ENCODE measurements around the gene RILPL1.
A peak's percentile ranks its signal among the peaks of the same experiment; 100 is the strongest.
"Not testable (repeated sequence)": the region's sequence is repeated elsewhere in the genome, so short reads cannot be mapped to it uniquely, and the experiment has no call there.

RILPL1 gene

GRCh38 chr12:123457980-123458779 is 75.3 kb downstream of the RILPL1 start, which contains the start of gene SNRNP35:
Gene SNRNP35, plus strand, starts transcription at chr12:123458139. Its CDS starts 7,402 bp downstream, at chr12:123465541.
- DNase-seq, result peak; percentile 71

DNA sequence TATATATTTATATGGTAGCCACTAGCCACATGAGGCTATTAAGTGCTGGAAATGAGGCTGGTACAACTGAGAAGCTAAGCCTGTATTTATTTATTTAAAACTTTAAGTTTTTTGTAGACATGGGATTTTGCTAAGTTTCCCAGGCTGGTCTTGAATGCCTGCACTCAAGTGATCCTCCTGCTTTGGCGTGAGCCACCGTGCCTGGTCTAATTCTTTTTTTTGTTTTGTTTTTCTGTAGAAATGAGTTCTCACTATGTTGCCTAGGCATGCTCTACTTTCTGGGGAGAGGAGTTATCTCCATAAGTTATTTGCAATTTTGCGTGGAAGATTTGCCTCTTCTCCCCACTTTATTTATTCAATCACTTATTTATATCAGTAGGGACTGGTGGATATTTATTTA is 80.4 kb downstream of the RILPL1 start:
- DNase-seq, result no peak

DNA sequence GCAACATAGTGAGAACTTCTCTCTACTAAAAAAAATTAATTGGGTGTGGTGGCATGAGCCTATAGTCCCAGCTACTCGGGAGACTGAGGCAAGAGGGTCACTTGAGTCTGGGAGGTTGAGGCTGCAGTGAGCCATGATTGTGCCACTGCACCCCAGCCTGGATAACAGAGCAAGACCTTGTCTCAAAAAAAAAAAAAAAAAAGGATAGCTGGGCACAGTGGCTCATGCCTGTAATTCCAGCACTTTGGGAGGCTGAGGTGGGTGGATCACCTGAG is 81.3 kb downstream of the RILPL1 start:
- DNase-seq, result not testable (repeated sequence)

DNA sequence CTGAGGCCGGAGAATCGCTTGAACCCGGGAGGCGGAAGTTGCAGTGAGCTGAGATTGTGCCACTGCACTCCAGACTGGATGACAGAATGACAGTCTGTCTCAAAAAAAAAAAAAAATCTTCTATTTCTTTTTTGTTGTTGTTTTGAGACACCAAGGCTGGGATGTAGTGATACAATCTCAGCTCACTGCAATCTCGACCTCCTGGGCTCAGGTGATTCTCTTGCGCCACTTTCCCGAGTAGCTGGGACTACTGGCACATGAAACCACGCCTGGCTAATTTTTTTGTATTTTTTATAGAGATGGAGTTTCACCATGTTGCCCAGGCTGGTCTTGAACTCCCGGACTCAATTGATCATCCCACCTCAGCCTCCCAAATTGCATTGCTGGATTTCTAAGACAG is 82.9 kb downstream of the RILPL1 start:
- no peak for DNase-seq

DNA sequence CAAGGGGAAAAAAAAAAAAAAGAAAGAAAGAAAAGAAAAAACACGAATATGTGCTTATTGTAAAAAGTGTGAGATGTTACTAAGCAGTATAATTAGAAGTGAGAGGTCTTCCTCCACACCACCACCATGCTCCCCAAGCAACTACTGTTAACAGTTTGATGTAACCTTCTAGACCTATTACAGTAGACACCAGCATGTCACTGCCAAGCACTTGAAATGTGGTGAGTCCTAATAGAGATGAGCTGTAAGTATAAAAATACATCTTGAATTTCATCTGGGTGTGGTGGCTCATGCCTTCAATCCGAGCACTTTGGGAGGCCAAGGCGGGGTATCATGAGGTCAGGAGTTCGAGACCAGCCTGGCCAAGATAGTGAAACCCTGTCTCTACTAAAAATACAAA is 83.7 kb downstream of the RILPL1 start:
- no peak for DNase-seq

DNA sequence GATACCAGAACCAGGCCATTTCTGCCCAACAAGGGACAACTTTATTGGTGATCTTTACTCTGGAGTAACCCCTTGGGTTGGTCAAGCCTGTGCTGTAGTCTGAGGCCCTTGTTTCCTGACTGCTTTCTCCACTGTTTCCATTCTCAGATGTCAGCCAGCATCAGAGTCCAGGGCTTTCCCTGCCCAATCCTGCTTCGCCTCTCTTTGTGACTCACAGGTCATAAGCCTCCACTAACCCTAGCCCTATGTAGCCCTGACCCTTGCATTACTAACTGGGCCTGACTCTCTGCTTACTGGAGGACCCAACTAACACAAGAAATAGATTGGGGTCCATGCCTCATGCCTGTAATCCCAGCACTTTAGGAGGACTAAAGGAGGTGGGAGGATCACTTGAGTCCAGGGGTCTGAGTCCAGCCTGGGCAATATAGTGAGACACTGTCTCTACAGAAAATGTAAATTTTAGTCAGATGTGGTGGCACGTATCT is 84.2 kb downstream of the RILPL1 start:
- no peak for DNase-seq

GRCh38 chr12:123446333-123446713 is 87.2 kb downstream of the RILPL1 start:
- no peak for DNase-seq

- no peak for DNase-seq
Observed at GRCh38 chr12:123445388-123446332, 87.9 kb downstream of the RILPL1 start.

DNA sequence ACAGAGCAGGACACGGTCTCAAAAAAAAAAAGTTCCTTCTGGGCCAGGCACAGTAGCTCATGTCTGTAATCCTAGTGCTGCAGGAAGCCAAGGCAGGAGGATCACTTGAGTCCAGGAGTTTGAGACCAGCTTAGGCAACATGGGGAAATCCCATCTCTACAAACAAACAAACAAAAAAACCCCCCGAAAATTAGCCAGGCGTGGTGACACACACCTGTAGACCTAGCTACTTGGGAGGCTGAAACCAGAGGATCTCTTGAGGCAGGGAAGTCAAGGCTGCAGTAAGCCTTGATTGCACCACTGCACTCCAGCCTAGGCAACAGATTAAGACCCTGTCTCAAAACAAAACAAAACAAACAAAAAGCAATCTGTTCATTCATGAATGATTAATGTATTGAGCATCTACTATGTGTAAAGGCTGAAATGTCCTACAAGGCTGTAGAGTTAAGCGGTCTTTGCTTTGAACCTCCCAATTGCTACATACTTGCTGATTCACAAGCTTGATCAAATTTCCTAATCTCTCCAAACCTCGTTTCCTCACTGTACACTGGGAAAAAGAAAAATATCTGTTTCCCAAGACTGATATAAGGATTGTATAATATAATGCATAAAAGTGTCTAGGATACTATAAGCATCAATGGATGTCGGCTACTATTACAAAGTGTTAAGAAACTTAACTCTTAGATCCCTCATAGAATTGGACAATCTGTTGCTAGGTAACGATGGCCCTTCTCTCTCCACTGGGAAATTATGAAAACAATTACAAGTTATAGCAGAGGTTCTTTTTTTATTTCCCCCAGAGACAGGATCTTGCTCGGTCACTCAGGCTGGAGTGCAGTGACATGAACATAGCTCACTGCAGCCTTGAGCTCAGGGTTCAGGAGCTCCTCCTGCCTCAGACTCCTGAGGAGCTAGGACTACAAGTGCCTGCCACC is 89.2 kb downstream of the RILPL1 start:
- DNase-seq, result no peak

DNA sequence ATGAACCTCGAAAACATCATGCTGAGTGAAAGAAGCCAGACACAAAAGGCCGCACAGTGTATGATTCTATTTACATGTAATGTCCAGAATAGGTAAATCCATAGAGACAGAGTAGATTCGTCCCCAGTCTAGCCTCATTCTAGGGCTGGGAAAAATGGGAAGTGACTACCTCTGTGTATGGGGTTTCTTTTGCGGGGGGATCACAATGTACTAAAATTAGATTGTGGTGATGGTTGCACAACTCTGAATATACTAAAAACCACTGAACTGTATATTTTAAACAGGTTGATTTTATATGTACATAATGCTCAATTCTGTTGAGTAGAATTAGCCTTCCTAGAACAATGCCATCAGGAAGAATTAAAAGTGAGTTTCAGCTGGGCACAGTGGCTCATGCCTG is 90.7 kb downstream of the RILPL1 start:
- DNase-seq, result no peak

DNA sequence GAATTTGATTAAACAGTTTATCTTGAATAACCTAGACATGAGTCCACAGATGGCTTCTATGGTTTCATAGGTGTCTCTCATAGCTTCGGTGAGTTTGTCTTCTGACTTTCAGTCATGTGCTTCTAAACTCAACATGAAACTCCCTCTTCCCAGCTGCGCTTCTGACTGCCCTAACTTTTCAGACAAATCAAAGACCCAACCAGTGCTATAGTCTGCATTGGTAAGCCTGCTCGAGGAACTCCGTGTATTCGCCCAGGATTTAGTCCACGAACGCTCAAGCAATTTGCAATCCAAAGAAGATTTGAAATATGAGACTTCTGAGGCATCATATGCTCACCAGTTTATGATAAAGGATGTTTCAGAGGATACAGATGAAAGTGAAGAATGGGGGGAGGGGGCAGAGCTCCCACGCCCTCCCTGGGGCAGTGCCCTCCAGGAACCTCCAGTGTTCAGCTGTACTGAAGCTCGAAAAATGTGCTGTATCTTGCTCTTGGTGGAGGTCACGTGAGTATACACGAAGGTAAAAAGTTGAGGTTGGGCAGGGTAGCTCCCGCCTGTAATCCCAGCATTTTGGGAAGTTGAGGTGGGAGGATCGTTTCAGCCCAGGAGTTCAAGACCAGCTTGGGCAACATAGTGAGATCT is 91.9 kb downstream of the RILPL1 start:
- DNase-seq, result no peak

DNA sequence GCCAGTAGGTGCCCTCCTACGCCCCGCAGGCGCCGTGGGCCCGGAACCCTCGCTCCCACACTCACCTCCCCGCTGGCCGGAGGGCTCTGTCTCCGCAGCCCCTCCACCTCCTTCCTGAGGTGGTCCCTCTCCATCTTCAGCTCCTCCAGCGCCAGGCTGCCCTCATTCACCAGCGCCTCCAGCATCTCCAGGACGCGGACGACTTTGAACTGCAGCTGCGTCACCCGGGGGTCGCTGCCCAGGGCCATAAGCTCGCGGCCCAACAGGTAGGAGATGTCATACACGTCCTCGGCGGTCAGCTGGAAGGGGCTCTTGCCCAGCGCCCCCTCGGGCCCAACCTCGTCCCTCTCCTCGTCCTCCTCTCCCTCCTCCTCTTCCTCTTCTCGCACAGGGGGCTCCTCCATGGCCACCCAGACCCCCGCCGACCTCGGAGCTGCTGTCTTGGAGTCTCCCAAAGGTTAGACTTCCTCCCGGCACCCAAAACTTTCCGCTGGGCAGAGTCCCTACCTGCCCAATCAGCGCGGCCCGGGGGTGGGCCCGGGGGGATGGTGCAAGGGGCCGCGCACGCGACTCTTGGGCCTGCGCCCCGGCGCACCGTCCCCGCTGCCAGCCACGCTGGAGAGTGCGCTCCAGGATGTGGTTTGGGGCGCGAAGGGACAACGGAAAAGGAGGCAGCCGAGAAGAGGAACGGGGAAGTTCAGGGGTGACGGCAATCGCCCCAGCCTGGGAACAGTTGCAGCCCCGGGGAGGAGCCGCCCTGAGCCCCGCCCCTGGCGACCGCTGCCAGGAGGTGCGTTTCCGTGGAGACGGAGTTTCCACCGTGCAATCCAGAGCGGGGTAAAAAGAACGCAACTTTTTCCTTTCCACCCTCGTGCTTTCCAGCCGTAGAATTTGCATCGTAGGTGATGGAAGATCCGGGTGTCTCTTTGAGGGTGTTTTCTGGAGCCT is 97.2 kb downstream of the RILPL1 start, which contains the start of gene RILPL2:
Gene RILPL2, minus strand, starts transcription at position 668 of the 948 bp plus-strand sequence. Its CDS starts 264 bp downstream, at position 404.
- DNase-seq, result peak; percentile 31

- DNase-seq, result no peak
Observed at GRCh38 chr12:123435636-123436016, 97.9 kb downstream of the RILPL1 start.

DNA sequence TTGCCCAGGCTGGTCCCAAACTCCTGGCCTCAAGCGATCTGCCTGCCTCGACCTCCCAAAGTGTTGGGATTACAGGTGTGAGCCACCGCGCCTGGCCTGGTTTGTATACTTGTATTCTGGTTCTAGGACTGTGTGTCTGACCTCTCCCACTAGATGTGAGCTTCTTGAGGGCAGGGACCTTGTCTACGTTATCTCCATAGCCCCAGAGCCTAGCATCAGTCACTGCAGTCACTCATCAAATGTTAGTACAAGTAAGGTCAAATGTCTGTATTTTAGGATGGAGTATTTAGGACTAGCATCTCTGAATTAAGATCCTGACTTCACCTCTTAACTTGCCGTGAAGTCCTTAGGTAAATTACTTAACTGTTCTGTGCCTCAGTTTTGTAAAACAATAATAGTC is 99.9 kb downstream of the RILPL1 start:
- DNase-seq, result no peak

DNA sequence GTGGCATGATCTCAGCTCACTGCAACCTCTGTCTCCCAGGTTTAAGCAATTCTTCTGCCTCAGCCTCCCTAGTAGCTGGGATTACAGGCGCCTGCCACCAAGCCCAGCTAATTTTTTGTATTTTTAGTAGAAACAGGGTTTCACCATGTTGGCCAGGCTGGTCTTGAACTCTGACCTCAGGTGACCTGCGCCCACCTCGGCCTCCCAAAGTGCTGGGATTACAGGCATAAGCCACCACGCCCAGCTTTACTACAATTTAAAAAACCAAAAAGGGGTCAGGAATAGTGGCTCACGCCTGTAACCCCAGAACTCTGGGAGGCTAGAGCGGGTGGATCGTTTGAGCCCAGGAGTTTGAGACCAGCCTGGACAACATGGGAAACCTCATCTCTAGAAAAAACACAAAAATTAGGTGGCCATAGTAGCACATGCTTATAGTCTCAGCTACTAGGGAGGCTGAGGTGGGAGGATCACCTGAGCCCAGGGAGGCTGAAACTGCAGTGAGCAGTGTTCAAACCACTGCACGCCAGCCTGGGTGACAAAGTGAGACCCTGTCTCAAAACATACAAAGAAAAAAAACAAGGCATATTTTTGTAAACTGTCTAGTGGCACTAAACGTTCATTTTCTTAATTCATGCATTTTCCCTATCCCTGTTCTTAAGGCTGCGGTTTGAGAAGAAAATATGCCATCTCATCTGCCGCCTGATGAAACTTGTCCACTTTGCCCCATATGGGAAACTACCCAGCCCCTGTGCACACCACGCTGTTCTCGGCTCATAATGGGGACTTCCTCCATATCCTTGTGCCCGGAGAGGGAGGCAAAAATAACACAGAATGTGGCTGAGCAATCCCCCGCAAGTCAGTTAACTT is 101.3 kb downstream of the RILPL1 start:
- not testable (repeated sequence) for DNase-seq

DNA sequence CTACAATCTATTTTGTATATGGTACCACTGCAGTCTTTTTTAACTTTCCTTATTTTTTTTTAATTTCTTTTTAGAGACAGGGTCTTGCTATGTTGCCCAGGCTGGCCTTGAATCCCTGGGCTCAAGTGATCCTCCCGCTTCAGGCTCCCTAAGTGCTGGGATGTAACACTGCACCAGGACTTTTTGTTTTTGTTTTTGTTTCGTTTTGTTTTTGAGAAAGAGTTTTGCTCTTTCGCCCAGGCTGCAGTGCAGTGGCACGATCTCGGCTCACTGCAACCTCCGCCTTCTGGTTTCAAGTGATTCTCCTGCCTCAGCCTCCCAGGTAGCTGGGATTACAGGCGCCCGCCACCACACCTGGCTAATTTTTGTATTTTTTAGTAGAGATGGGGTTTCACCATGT is 104.4 kb downstream of the RILPL1 start:
- DNase-seq, result not testable (repeated sequence)

- DNase-seq, result no peak
Observed at GRCh38 chr12:123428591-123428990, 104.9 kb downstream of the RILPL1 start.

GRCh38 chr12:123427036-123427769 is 106.3 kb downstream of the RILPL1 start:
- no peak for DNase-seq

- no peak for DNase-seq
Observed at GRCh38 chr12:123421314-123421713, 112.2 kb downstream of the RILPL1 start.

All from NCI-H2029 (cell line).